Measurements from ENCODE around the gene WDR86.

- TF ChIP-seq POLR2A (IDR thresholded peaks at IDR 0.05; ENCODE audit: low read depth, low read length) = no peak
- TF ChIP-seq TAF1 (IDR thresholded peaks at IDR 0.05; ENCODE audit: borderline replicate concordance, low read depth, low read length) = no peak
- no peak for TF ChIP-seq POLR2AphosphoS5 (IDR thresholded peaks at IDR 0.05; ENCODE audit: low read depth, low read length)
Observed at GRCh38 chr7:151391358-151391730, 18.5 kb downstream of the WDR86 start.
